Anterior cingulate cortex (tissue), 58 donors: Measurements from ENCODE around the gene SPON2.
"Not testable (repeated sequence)": the region's sequence is repeated elsewhere in the genome, so short reads cannot be mapped to it uniquely, and the experiment has no call there.

Experiments
- DNase-seq, 58 donors: peaks; one replicate each; lab custom pipeline; 2025; lab: John Stamatoyannopoulos, UW

The SPON2 gene

DNA sequence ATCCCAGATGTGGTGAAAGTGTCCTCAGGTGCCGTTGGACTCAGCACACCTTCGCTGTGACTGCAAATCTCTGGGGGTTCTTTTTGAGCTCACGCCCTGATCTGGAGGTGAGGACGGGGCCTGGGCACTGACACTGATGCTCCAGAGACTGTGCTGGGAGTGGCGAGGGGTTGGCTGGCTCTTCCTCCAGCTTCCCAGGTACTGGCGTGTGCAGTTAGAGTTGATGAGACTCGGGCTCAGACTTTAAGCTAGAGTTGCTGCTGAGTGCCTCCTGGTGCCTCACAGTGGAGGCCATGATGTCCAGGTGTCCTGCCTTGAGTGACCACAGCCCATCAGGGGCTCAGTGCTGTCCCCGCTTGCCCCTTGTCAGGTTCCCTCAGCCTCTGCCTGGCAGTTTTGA, 16.3 kb downstream of the SPON2 start:
- no peak for DNase-seq

DNA sequence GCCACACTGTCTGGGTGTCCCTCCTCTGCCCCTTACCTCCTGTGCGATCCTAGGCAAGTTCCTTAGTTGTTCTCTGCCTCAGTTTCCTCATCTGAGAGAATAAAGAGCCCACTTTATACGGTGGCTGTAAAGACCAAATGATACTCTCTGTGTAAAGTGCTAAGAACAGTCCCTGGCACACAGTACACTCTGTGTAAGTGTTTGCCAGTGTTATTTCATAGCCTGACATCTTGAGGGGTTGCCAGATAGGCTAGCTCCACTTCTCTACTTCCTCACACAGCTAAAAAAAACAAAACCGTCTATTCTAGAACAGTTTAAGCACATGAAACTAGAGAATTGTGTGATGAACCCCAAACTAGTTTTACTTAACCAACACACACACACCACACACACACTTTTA, 17.1 kb downstream of the SPON2 start:
- DNase-seq, result peak in 1 of 58 donors; percentile 27

DNA sequence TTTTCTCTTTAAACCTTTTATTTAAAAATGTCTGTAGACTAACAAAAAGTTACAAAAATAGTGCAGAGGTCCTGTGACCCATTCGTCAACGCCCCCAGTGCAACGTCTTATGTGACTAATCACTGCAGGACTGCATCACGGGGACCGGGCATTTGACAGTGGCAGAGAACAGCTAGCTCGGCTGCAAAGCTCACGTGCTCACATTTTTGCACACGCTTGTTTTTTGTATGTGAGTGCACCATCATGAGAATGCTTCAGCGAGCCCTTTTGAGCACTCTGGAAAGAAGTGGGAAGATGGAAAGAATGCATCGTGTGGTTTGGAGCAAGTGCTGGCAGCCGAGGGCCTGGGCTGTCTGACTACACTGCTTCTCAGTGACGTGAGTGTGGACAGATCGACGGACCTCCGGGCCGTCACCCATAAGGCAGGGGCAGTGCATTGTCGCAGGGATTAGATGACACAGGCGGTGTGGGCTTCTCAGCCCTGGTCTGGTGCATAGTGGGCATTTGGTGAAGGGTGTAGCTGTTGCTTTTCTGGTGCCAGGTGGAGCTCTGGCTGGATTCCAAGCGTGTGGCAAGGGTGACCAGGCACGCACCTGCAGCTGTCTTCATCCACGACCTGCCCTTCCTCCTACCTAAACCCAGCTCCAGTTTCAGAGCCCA, 17.7 kb downstream of the SPON2 start:
- DNase-seq, result no peak

DNA sequence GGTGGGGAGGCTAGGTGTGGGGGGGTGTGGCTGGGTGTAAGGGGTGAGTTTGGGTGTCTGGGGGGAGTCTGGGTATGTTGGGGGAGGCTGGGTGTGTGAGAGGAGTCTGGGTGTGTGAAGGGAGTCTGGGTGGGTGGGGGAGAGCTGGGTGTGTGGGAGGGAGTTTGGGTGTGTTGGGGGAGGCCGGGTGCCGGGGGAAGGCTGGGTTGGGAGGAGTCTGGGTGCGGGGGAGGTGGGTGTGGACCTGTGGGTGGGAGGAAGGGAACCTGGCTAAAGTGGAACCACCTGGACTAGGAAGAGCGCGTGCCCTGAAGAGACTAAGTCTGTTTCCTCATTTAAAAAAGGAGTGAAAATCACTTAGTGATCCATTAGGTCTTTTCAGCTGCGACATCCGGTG, 18.3 kb downstream of the SPON2 start:
- no peak for DNase-seq

DNA sequence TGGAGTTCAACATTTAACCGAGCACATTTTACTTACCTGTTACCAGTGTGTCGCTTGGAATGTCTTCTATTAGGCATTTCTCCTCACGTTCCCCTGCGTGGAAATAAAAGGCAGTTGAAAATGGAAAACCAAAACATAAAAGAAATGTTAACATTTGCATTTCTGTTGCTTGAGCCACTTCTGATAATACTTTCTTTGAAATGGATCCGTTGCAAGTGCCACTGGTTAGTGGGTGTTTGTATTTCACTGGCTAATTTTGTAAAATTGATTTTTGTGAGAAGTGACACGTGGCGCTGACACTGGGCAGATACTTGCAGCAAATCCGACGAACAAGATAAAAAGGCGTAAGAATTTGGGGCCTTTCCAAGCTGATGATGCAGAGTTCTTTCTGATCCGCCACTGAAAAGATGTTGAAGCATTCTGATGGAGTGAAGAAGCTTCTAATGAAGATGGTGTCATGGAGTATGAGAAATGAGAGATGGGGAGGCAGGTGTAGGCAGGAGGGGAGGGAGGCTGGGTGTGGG, 18.8 kb downstream of the SPON2 start:
- no peak for DNase-seq

DNA sequence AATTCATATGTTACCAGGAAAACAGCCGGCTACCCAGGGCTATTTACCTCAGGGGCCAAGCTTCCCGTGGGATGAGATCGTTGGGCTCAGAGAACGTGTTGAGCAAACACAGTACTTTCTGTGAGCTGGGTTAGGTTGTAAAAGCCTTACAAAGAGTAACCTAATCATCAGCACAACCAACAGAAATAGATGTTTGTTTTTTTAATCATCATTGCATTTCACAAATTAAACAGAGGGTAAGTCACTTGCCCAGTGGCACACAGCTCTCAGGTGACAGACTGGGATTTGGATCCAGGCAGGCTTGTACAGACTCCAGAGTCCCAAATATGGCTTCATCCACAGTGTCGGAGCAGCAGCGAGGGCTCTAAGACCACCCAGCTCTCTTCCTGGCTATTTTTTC, 20.1 kb downstream of the SPON2 start:
- no peak for DNase-seq

DNA sequence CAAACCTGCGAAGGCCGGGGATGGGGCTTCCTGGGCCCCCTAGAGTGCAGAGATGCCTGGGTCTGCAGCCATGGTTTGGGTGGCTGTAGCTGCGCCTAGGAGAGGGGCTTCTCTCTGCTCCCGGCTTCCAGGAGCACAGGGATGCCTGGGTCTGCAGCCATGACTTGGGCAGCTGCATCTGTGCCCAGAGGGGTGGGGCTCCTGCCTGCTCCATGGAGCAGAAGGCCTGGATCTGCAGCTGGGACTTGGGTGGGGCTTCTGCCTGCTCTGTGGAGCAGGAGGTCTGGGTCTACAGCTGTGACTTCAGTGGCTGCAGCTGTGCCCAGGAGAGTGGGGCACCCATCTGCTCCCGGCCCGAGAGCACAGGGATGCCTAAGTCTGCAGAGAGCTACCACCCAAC, 20.8 kb downstream of the SPON2 start:
- no peak for DNase-seq

DNA sequence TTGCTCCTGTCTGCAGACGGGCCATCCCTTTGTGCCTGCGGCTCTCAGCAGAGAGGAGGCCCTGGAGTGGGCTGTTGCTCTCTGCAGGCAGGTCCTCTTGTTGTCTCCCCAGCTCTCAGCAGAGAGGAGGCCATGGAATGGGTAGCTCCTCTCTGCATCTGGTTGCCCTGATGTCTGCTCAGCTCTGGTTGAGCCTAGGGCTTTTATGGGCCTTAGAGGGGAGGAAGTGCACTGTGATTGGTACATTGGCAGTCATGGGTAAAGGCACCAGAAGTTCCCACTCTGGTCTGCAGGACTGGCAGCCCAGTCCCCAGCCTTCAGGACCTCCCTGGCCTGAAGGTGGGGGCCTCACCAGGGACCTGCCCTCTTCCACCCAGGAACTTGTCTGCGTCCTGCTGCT, 21.5 kb downstream of the SPON2 start:
- DNase-seq, result no peak

DNA sequence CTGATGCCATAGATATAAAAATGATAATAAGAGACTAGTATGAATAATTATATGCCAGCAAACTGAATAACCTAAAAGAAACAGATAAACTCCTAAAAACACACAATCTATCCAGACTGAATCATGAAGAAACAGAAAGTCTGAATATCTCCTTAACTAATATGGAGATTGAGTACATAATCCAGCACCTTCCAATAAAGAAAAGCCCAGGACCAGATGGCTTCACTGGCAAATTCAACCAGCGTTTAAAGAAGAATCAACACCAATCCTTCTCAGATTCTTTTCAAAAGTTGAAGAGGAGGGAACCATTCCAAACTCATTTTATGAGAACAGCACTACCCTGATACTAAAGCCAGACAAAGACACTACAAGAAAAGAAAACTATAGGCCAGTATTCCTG, 32.5 kb downstream of the SPON2 start:
- no peak for DNase-seq

DNA sequence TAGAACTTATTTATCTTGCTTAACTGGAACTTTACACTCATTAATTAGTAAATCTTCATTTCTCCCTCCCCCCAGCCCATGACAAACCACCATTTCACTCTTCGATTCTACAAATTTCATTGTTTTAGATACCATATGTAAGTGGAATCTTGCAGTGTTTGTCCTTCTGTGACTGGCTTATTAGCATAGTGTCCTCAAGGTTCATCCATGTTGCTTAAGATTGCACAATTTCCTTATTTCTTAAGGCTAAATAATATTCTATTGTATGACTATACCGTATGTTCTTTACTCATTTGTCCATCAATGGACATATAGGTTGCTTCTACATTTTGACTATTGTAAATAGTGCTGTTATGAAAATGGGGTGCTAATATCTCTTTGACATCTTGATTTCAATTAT, 34.5 kb downstream of the SPON2 start:
- DNase-seq, result no peak

DNA sequence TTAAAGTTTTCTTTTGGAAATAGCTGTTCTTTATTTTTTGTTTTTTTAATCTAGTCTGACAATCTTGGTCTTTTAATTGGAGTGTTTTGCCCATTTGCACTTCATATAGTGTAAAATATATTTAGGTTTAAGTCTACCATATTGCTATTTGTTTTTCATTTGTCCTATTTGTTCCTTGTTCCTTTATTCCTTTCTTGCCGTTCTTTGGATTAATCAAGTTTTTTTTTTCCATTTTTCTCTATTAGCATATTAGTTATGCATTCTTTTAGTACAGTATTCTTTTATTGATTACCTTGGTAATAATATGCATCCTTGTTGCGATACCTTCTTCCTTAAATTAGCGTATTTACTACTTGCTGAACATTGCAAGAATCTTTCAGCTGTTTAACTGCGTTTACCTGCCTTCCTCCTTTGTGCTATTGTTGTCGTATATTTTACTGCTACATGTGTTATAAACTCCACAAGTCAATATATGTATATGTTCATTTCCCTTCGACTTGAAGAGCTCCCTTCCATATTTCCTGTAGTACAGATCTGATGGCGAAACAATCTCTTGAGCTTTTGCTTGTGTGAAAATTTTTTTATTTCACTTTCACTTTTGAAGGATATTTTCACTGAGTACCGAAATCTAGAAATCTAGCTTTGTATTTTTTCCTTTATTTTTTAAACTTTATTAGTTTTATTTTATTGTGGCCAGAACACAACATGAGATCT, 35.2 kb downstream of the SPON2 start:
- DNase-seq, result no peak

DNA sequence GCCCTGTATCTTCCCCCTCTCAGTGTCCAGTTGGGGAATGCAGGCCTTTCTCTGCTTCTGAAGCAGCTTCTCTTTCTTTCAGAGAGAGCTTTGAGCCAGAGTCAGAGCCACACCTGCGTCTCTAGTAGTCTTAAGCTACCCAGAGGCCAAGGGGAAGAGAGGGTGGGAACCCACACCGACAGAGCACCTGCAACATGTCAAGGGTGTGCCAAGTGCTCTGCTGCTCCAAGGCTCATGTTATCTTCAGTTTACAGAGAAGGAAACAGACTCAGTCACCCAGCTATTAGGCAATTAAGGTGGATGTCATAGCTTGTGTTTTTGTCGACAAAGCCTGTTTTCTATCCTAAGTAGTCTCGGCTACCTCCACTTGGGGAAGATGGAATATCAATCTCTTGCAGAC, 36.3 kb downstream of the SPON2 start:
- no peak for DNase-seq

DNA sequence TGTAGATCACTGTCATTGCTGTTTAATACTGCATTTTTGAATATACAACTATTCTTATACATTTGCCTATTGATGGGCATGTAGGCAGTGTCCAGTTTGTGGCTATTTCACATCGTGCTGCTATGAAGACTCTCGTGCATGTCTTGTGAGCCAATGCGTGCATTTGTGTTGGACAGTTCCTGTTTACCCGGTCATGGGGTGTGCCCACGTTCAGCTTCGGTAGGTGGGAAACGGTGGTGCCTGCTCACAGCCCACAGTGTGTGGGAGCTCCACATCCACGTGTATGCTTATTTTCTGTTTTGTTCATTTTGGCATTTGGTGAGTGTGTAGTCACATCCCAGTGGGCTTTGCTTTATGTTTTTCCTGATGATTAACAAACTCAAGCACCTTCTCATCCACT, 39.4 kb downstream of the SPON2 start:
- no peak for DNase-seq

DNA sequence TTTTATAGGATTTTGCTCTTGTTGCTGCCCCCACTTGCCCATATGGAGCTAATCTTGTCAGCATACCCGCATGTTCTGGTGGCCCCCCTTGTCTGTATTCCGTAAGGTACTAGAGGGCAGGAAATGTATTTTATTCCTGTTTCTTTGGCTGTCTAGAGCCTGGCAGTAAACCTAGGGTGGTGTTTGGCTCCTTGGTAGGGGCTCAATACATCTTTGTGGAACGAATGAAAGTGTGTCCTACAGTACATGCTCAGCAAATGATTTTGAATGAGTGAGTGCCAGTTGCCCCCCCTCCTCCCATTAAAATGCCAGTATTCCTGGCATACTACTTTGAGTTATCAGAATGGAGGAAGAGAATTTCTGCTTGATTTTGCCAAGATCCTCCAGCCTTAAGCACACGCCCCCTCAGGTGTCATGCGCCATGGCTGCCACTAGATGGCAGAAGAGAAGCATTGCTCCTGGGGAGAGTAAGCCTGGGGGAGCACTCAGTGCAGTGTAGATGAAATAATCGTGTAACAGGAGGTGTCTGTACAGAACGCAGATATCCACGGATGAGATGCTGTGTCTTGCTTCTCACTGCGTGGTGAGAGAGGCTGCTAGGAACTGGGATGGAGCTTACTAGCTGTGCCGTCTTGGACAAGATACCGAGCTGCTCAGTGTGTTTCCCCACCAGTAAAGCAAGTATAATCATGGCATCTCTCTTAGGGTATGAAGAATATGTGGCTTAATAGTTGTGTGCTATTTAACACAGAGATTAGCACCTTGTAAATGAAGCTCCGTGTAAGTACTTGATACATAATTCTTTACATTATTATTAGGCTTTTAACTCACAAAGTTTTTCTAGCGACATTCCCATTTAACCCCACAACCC, 41.8 kb downstream of the SPON2 start:
- DNase-seq, result peak in 53 of 58 donors; percentile 12 to 85 (median 53)

DNA sequence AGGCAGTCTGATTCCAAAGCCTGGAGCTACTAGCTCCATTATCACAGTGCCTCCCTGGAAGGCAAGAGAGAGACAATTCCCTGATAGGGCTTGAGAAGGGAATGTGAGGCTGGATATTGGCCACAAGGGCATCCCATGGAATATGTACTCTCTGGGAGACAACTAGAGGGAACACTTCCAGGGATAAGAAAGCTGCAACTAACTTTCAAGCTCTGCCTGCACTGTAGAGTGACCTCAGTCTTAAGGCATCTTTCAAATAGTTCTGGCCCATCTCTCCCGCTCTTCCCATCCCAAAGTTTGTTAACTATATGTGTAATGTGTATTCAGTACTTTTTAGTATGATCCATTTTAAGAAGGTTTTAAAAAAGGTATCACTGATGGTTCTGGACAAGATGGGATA, 45.9 kb downstream of the SPON2 start:
- no peak for DNase-seq

DNA sequence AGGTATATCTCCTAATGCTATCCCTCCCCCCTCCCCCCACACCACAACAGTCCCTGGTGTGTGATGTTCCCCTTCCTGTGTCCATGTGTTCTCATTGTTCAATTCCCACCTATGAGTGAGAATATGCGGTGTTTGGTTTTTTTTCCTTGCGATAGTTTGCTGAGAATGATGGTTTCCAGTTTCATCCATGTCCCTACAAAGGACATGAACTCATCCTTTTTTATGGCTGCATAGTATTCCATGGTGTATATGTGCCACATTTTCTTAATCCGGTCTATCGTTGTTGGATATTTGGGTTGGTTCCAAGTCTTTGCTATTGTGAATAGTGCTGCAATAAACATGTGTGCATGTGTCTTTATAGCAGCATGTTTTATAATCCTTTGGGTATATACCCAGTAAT, 46.9 kb downstream of the SPON2 start:
- DNase-seq, result not testable (repeated sequence)

DNA sequence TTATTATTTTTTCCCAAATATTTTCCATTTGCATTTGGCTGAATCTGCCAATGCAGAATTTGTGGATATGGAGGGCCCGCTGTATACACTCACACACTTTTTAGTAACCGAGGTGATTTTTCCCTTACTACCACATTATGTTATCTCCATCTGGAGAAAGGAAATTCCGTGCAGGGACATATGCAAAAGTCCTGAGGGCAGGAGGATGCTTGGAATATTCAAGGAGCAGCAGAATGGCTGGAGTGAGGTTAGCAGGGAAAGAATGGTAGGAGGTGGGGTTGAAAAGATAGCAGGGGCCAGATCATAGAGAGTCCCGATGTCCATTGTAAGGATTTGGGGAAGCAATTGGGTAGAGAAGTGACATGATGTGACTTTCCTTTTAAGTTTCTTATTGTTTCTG, 47.6 kb downstream of the SPON2 start:
- no peak for DNase-seq

DNA sequence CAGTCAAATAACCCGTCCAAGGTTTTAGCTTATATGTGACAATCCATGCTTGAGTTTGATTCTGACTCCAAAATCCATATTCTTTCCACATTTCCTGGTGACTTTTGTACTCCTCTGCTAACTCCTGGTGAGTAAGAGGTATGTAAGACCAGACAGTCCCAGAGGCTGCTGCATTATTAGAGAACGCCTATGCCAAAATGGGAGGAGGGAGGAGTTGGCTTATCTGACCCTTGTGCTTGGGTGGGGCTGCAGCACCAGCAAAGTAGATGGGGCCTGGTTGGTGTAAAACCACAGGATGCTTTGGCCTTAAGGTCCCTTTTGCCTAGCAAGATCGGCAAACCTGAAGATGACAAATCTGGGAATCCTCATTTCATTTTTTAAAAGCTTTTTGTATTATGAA, 49.9 kb downstream of the SPON2 start:
- DNase-seq, result no peak
